K562 (cell line): ENCODE data around the gene PRKCSH. TPM values are rescaled to one million over a fixed set of nuclear protein-coding genes. Genes with fewer than 3 reads are reported as not detected.

Experiments used
- BRD9 ChIP-seq: fragments of 450-650 bp; IDR thresholded peaks from 2 replicates; pipeline ENCODE4 v1.6.1; 2018; ENCODE audit warnings: low read depth; ENCODE audit not compliant: partially characterized antibody
- CBX3 ChIP-seq, 2 experiments: IDR thresholded peaks; 1 replicate in 1 of 2; 2 replicates in 1 of 2; pipeline ENCODE4 v1.6.1; 2012; ENCODE audit warnings: inconsistent platforms in 2 of 2, low read length in 2 of 2, borderline replicate concordance in 1 of 2, control low read depth in 1 of 2
- FOXJ3 ChIP-seq: sonication (generic); formaldehyde crosslinking; IDR thresholded peaks from 2 replicates; pipeline ENCODE4 v1.4.0; 2020; ENCODE audit warnings: mild to moderate bottlenecking, missing genetic modification reagents
- FOXK2 ChIP-seq, 2 experiments: fragments of 450-650 bp; IDR thresholded peaks in 1 of 2; conservative IDR thresholded peaks in 1 of 2; 2 replicates each; pipeline ENCODE4 v1.6.1; 2016; ENCODE audit warnings: low read depth in 2 of 2, mild to moderate bottlenecking in 1 of 2
- HDAC8 ChIP-seq: fragments of 450-650 bp; IDR thresholded peaks from 2 replicates; pipeline ENCODE4 v1.6.1; 2016; ENCODE audit warnings: mild to moderate bottlenecking, missing genetic modification characterization, moderate library complexity, missing compliant biosample characterization
- HMGN3 ChIP-seq: IDR thresholded peaks from 2 replicates; pipeline ENCODE4 v1.6.1; 2011; ENCODE audit warnings: borderline replicate concordance, low read depth, mild to moderate bottlenecking, mixed read lengths, low read length; ENCODE audit not compliant: insufficient read length; ENCODE audit errors: extremely low read depth
- IFI16 ChIP-seq: fragments of 250-450 bp; sonication (Bioruptor Pico); IDR thresholded peaks from 2 replicates; pipeline ENCODE4 v2.1.2; 2022; ENCODE audit warnings: mild to moderate bottlenecking, inconsistent platforms
- KDM1A ChIP-seq, 2 experiments: fragments of 450-650 bp; IDR thresholded peaks; 2 replicates each; pipeline ENCODE4 v1.6.1; 2016; ENCODE audit warnings: mild to moderate bottlenecking in 2 of 2
- KDM5B ChIP-seq: fragments of 200-600 bp; sonication (generic); IDR thresholded peaks from 2 replicates; pipeline ENCODE4 v1.6.1; 2012; ENCODE audit warnings: low read depth, mild to moderate bottlenecking, moderate library complexity, low read length, control low read depth, inconsistent platforms; ENCODE audit not compliant: insufficient replicate concordance
- SAFB2 ChIP-seq: fragments of 200-400 bp; formaldehyde crosslinking; IDR thresholded peaks from 2 replicates; pipeline ENCODE4 v1.6.1; 2018; ENCODE audit warnings: borderline replicate concordance, low read length, low read depth, moderate library complexity; ENCODE audit not compliant: severe bottlenecking
- ZBTB7A ChIP-seq: IDR thresholded peaks from 2 replicates; pipeline ENCODE4 v1.6.1; 2011; ENCODE audit warnings: low read depth, mild to moderate bottlenecking, low read length, moderate library complexity, borderline replicate concordance; ENCODE audit not compliant: control insufficient read depth
- polyA plus RNA-seq, 8 experiments: library from polyadenylated mRNA; depleted of rRNA in 4 of 8; stranded (reverse) in 5 of 8; unstranded in 3 of 8; fragments of >200 nt; fragmentation: Nextera tagmentation in 2 of 8; fragmentation: Illumina TruSeq in 1 of 8; extraction: Ambion mirVana in 2 of 8; extraction: Trizol in 1 of 8; gene quantifications; 2 replicates each; pipeline versions ENCODE4 v1.2.1 to v1.2.3, GENCODE V29; 2011 to 2014; ENCODE audit warnings: inconsistent platforms in 1 of 8, missing spikeins in 1 of 8
- total RNA-seq, 7 experiments: library from RNA; depleted of rRNA in 6 of 7; stranded (reverse); fragments of >200 nt in 6 of 7; fragmentation: Illumina TruSeq in 2 of 7; extraction: Trizol in 2 of 7; gene quantifications; 2 replicates each; pipeline versions ENCODE4 v1.2.1 to v1.2.3, GENCODE V29; 2011 to 2021; ENCODE audit warnings: low replicate concordance in 1 of 7
- TF ChIP-seq, protein P1 (sequence below), 2 experiments: fragments of 450-650 bp; IDR thresholded peaks; 2 replicates each; pipeline ENCODE4 v1.6.1; 2018; ENCODE audit warnings: mild to moderate bottlenecking in 2 of 2, low read depth in 1 of 2; ENCODE audit not compliant: partially characterized antibody in 2 of 2
- TF ChIP-seq, protein P2 (sequence below): fragments of 450-650 bp; IDR thresholded peaks from 2 replicates; pipeline ENCODE4 v1.6.1; 2018; ENCODE audit not compliant: partially characterized antibody
- TF ChIP-seq, protein P3 (sequence below): fragments of 450-650 bp; IDR thresholded peaks from 2 replicates; pipeline ENCODE4 v1.6.1; 2016; ENCODE audit warnings: mild to moderate bottlenecking

PRKCSH gene
- total and polyA plus RNA-seq, 9 of the 15 experiments (the other 6 are each of a cell fraction or from before 2014, with no cell fraction given), result 2.3 to 297 (median 48.1) TPM

DNA sequence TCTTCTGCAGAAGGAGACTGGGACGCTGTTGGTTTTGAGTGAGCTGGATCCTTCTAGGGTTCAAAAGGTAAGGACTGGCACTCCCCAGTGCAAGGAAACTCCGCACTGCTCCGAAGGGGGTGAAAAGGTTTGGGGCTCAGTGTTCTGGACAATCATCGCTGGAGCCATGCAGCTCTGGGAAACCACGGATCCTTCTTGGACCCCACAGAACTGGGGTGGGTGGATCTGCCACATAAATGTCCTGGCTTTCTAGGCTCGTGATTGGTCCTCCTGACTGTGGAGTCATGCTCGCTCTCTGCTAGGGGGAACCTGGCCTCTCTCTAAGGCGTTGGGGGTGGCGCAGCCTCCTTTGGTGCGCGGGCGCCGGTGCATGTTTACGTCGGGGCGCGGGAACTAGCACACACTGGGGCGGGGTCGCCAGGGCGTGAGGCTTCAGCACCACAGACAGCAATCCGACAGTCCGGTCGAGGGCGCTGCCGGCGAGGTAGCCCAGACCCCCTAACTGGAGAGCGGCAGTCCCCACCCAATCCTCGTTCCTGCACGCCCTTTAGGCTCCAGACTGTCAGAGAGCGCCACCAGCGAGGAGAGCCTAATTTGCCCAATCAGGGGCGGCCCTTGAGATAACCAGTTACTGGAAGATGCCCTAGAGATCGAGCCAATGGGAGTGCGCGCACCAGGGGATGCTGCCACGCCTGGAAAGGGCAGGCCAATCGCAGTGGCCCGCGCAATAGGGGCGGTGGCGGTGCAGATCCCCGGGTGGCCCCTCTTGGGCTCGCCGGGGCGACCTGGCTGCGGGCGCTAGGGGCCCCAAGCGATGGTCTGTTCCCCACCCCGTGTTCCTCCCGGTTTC, 46.3 kb downstream of the PRKCSH start (continued):
- TF ChIP-seq SAFB2 (no peak), KDM5B (peak; percentile 18), FOXJ3 (CRISPR knock-in tag) (no peak), FOXK2 (conservative IDR thresholded peaks at IDR 0.05 in 1 of 2, IDR thresholded peaks at IDR 0.05 in 1 of 2; ENCODE audit: low read depth in 2 of 2) (peak; percentile 68 to 80; a peak in 3 of 4 replicates), ZBTB7A (peak; percentile 67; the same call in 1 of the 2 replicates), KDM1A (IDR thresholded peaks at IDR 0.05) (peak; percentile 51 to 63; a peak in 3 of 4 replicates), HDAC8 (tag) (no peak), CBX3 (IDR thresholded peaks at IDR 0.05; ENCODE audit: borderline replicate concordance in 1 of 2, low read length in 2 of 2) (0 out of 3 replicates have a peak, but pooled peaks of 1 of the 2 experiments have one; percentile 38), HMGN3 (peak; percentile 37), IFI16 (CRISPR knock-in tag) (no peak), BRD9 (no peak)
- TF ChIP-seq, protein P1, sequence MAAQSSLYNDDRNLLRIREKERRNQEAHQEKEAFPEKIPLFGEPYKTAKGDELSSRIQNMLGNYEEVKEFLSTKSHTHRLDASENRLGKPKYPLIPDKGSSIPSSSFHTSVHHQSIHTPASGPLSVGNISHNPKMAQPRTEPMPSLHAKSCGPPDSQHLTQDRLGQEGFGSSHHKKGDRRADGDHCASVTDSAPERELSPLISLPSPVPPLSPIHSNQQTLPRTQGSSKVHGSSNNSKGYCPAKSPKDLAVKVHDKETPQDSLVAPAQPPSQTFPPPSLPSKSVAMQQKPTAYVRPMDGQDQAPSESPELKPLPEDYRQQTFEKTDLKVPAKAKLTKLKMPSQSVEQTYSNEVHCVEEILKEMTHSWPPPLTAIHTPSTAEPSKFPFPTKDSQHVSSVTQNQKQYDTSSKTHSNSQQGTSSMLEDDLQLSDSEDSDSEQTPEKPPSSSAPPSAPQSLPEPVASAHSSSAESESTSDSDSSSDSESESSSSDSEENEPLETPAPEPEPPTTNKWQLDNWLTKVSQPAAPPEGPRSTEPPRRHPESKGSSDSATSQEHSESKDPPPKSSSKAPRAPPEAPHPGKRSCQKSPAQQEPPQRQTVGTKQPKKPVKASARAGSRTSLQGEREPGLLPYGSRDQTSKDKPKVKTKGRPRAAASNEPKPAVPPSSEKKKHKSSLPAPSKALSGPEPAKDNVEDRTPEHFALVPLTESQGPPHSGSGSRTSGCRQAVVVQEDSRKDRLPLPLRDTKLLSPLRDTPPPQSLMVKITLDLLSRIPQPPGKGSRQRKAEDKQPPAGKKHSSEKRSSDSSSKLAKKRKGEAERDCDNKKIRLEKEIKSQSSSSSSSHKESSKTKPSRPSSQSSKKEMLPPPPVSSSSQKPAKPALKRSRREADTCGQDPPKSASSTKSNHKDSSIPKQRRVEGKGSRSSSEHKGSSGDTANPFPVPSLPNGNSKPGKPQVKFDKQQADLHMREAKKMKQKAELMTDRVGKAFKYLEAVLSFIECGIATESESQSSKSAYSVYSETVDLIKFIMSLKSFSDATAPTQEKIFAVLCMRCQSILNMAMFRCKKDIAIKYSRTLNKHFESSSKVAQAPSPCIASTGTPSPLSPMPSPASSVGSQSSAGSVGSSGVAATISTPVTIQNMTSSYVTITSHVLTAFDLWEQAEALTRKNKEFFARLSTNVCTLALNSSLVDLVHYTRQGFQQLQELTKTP (IDR thresholded peaks at IDR 0.05; ENCODE audit: low read depth in 1 of 2, partially characterized antibody in 2 of 2), result no peak
- TF ChIP-seq, protein P2, sequence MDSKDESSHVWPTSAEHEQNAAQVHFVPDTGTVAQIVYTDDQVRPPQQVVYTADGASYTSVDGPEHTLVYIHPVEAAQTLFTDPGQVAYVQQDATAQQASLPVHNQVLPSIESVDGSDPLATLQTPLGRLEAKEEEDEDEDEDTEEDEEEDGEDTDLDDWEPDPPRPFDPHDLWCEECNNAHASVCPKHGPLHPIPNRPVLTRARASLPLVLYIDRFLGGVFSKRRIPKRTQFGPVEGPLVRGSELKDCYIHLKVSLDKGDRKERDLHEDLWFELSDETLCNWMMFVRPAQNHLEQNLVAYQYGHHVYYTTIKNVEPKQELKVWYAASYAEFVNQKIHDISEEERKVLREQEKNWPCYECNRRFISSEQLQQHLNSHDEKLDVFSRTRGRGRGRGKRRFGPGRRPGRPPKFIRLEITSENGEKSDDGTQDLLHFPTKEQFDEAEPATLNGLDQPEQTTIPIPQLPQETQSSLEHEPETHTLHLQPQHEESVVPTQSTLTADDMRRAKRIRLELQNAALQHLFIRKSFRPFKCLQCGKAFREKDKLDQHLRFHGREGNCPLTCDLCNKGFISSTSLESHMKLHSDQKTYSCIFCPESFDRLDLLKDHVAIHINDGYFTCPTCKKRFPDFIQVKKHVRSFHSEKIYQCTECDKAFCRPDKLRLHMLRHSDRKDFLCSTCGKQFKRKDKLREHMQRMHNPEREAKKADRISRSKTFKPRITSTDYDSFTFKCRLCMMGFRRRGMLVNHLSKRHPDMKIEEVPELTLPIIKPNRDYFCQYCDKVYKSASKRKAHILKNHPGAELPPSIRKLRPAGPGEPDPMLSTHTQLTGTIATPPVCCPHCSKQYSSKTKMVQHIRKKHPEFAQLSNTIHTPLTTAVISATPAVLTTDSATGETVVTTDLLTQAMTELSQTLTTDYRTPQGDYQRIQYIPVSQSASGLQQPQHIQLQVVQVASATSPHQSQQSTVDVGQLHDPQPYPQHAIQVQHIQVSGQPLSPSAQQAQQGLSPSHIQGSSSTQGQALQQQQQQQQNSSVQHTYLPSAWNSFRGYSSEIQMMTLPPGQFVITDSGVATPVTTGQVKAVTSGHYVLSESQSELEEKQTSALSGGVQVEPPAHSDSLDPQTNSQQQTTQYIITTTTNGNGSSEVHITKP, result peak; percentile 49
- TF ChIP-seq, protein P3, sequence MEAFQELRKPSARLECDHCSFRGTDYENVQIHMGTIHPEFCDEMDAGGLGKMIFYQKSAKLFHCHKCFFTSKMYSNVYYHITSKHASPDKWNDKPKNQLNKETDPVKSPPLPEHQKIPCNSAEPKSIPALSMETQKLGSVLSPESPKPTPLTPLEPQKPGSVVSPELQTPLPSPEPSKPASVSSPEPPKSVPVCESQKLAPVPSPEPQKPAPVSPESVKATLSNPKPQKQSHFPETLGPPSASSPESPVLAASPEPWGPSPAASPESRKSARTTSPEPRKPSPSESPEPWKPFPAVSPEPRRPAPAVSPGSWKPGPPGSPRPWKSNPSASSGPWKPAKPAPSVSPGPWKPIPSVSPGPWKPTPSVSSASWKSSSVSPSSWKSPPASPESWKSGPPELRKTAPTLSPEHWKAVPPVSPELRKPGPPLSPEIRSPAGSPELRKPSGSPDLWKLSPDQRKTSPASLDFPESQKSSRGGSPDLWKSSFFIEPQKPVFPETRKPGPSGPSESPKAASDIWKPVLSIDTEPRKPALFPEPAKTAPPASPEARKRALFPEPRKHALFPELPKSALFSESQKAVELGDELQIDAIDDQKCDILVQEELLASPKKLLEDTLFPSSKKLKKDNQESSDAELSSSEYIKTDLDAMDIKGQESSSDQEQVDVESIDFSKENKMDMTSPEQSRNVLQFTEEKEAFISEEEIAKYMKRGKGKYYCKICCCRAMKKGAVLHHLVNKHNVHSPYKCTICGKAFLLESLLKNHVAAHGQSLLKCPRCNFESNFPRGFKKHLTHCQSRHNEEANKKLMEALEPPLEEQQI, result no peak
